Esophagus muscularis mucosa (tissue), 4 donors: Measurements from ENCODE around the gene ACVR1. TPM values are rescaled to one million over a fixed set of nuclear protein-coding genes. Genes with fewer than 3 reads are reported as not detected.

Experiments used
- DNase-seq: peaks from one replicate; pipeline ENCODE4 v3.0.0-alpha.2; 2017; ENCODE audit errors: extremely low spot score
- H3K27ac ChIP-seq, 4 donors: fragments of 200-600 bp; sonication (generic); replicated peaks in 1 of 4; 1 replicate in 3 of 4; 2 replicates in 1 of 4; pipeline ENCODE4 v1.5.1; 2016 to 2019; ENCODE audit warnings: mild to moderate bottlenecking in 1 of 4
- H3K27me3 ChIP-seq, 4 donors: fragments of 200-600 bp; sonication (generic); one replicate each; pipeline versions ENCODE4 v1.5.1 to v1.6.0; 2016 to 2019
- H3K36me3 ChIP-seq, 4 donors: fragments of 200-600 bp; sonication (generic); one replicate each; pipeline ENCODE4 v1.5.1; 2016 to 2019
- H3K4me1 ChIP-seq, 4 donors: fragments of 200-600 bp; sonication (generic); one replicate each; pipeline ENCODE4 v1.5.1; 2016 to 2019
- H3K4me3 ChIP-seq, 4 donors: fragments of 200-600 bp; sonication (generic); 1 replicate in 2 of 4; 2 replicates in 2 of 4; pipeline ENCODE4 v1.5.1; 2016 to 2019; ENCODE audit warnings: mild to moderate bottlenecking in 4 of 4, moderate library complexity in 1 of 4
- H3K9me3 ChIP-seq, 4 donors: fragments of 200-600 bp; sonication (generic); 1 replicate in 3 of 4; 2 replicates in 1 of 4; pipeline ENCODE4 v1.5.1; 2016 to 2019
- EP300 ChIP-seq: sonication (generic); formaldehyde crosslinking; IDR thresholded peaks from one replicate; pipeline ENCODE4 v1.6.1; 2017; ENCODE audit warnings: antibody characterized with exemption
- POLR2A ChIP-seq: fragments of 450-650 bp; IDR thresholded peaks from one replicate; pipeline ENCODE4 v1.6.1; 2017; ENCODE audit warnings: antibody characterized with exemption, moderate library complexity, mild to moderate bottlenecking, low read depth
- POLR2AphosphoS5 ChIP-seq, 2 donors: sonication (generic); formaldehyde crosslinking; IDR thresholded peaks; one replicate each; pipeline ENCODE4 v1.6.1; 2017; ENCODE audit warnings: antibody characterized with exemption in 2 of 2
- WGBS: methylation state at CpG from one replicate; pipeline ENCODE4 v1.1.5; 2018; 5-methylcytosine and 5-hydroxymethylcytosine counted together
- intact Hi-C: fragments of 100-400 bp; cut with DNase I; formaldehyde crosslinking; loops from one replicate; pipeline ENCODE4 v1.15.1; 2023
- total RNA-seq, 4 donors: library from RNA; depleted of rRNA; stranded (reverse); fragments of >200 nt; gene quantifications; one replicate each; pipeline versions ENCODE4 v1.1.0 to v1.2.1, GENCODE V29; 2016
- TF ChIP-seq, protein P1 (sequence below), 3 experiments: fragments of 200-600 bp in 2 of 3; fragments of 450-650 bp in 1 of 3; sonication (generic) in 2 of 3; IDR thresholded peaks; one replicate each; pipeline ENCODE4 v1.5.1; 2017 to 2019; ENCODE audit warnings: antibody characterized with exemption in 3 of 3, mild to moderate bottlenecking in 2 of 3, moderate library complexity in 1 of 3

The ACVR1 gene
- total RNA-seq, 4 donors from 2014 or later, result 25.2 to 39.1 (median 32.3) TPM

DNA sequence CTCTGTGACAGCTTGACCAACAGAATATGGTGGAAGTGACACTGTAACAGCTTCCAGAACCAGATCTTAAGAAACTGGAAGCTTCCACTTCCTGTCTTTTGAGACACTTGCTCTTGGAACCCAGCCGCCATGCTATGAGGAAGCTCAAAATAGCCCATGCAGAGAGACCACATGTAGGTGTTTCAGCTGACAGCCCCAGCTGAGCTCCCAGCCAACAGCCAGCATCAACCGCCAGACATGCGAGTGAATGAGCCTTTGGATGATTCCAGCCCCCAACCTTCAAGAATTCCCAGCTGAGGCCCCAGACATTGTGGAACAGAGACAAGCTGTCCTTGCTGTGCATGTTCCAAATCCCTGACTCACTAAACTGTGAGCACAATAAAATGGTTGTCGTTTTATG is 27.9 kb downstream of the ACVR1 start:
- DNase-seq, result no peak
- TF ChIP-seq EP300, result no peak
- TF ChIP-seq, protein P1, sequence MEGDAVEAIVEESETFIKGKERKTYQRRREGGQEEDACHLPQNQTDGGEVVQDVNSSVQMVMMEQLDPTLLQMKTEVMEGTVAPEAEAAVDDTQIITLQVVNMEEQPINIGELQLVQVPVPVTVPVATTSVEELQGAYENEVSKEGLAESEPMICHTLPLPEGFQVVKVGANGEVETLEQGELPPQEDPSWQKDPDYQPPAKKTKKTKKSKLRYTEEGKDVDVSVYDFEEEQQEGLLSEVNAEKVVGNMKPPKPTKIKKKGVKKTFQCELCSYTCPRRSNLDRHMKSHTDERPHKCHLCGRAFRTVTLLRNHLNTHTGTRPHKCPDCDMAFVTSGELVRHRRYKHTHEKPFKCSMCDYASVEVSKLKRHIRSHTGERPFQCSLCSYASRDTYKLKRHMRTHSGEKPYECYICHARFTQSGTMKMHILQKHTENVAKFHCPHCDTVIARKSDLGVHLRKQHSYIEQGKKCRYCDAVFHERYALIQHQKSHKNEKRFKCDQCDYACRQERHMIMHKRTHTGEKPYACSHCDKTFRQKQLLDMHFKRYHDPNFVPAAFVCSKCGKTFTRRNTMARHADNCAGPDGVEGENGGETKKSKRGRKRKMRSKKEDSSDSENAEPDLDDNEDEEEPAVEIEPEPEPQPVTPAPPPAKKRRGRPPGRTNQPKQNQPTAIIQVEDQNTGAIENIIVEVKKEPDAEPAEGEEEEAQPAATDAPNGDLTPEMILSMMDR (IDR thresholded peaks at IDR 0.05), result no peak
- WGBS, result 85% methylated on average over 4 of the region's 4 CpGs

DNA sequence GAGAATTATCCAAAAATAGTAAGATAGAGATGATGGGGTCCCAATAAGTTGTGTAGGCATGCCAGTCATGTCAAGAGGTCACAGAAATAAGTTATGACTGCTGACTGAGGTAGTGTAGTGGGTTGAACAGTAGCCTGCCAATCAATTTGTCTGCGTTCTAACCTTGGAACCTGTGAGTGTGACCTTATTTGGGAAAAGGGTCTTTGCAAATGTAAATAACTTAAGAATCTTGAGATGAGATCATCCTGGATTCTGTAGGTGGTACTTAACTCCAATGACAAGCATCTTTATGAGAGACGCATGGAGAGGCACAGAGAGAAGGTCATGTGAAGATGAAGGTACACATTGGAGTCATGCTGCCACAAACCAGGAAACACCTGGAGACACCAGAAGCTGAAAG is 31.0 kb downstream of the ACVR1 start:
- Histone ChIP-seq H3K4me3 (no peak overlapping the region), H3K4me1 (peaks cover 40 to 49% (median 43%) of the 10 kb centered on the region in 4 donors), H3K36me3 (no peaks in the 10 kb centered on the region), H3K9me3 (no peaks in the 10 kb centered on the region), H3K27ac (no peak overlapping the region), H3K27me3 (no peaks in the 10 kb centered on the region)
- no peak for DNase-seq
- intact Hi-C loops, result no loop called here
- WGBS, result 81% methylated on average over 2 of the region's 2 CpGs
- TF ChIP-seq, protein P1 (IDR thresholded peaks at IDR 0.05), result no peak
- no peak for TF ChIP-seq POLR2AphosphoS5 (IDR thresholded peaks at IDR 0.05)

More for the DNA sequence above, 27.9 kb downstream of the ACVR1 start:
- Histone ChIP-seq H3K36me3 (peaks cover 0 to 3% (median 0%) of the 10 kb centered on the region in 4 donors), H3K4me1 (peaks cover 12 to 26% (median 18%) of the 10 kb centered on the region in 4 donors), H3K9me3 (no peaks in the 10 kb centered on the region), H3K4me3 (no peak overlapping the region), H3K27me3 (no peaks in the 10 kb centered on the region), H3K27ac (no peak overlapping the region)
- intact Hi-C loops, result no loop called here

- no peak for DNase-seq
- Histone ChIP-seq H3K27ac (no peak overlapping the region), H3K4me1 (peaks cover 46 to 59% (median 51%) of the 10 kb centered on the region in 4 donors), H3K36me3 (no peaks in the 10 kb centered on the region), H3K9me3 (no peaks in the 10 kb centered on the region), H3K4me3 (no peak overlapping the region), H3K27me3 (no peaks in the 10 kb centered on the region)
- TF ChIP-seq, protein P1 (IDR thresholded peaks at IDR 0.05), result no peak
- TF ChIP-seq POLR2AphosphoS5 (IDR thresholded peaks at IDR 0.05) (no peak), EP300 (no peak), POLR2A (no peak)
- 80% methylated on average over 4 of the region's 4 CpGs for WGBS
- intact Hi-C loops, result no loop called here
These were observed 32.2 kb downstream of the ACVR1 start for GRCh38 chr2:157843935-157844334.

- Histone ChIP-seq H3K4me3 (no peak overlapping the region), H3K4me1 (peaks cover 55 to 68% (median 59%) of the 10 kb centered on the region in 4 donors), H3K9me3 (no peaks in the 10 kb centered on the region), H3K36me3 (no peaks in the 10 kb centered on the region), H3K27ac (no peak overlapping the region), H3K27me3 (no peaks in the 10 kb centered on the region)
- WGBS, result 100% methylated on average over 1 of the region's 1 CpG
- intact Hi-C loops, result no loop called here
- TF ChIP-seq POLR2A (no peak), EP300 (no peak), POLR2AphosphoS5 (IDR thresholded peaks at IDR 0.05) (no peak)
- TF ChIP-seq, protein P1 (IDR thresholded peaks at IDR 0.05), result no peak
- DNase-seq, result no peak
These were observed 33.0 kb downstream of the ACVR1 start for GRCh38 chr2:157843081-157843480.

DNA sequence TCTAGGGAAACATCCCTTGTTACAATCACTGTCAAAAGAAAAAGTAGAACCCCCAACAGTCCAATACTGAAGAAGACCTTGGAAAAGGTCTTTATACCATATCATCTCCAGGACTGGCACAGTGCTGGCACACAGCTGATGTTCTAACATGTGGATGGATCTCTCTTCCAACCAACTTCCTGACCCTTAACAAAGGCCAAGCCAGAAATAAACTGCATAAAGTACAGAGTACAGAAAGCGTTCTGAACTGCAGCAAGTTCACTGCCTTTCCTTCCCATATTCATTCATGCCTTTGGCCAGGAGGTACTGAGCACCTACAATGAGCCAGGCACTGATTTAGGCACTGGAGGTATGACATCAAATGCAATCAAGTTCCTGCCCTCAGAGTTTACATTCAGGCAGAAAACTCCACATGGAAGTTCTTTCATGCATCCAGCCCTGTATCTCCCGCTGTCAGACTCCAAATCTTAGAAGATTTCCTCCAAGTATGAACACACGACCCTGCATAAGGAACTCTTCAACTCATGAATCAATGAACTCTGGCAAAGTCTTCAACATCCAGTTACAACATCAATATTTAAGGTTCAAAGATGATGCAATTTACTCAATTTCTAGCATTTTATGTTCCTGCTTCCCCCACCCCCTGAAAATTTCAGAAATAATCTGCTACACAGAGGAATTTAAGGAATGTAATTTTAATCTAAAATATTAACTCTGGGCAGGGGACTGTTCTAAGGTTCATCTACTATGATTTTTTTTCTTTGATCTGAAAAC is 33.8 kb downstream of the ACVR1 start:
- peaks cover 61 to 75% (median 64%) of the 10 kb centered on the region in 4 donors for H3K4me1 ChIP-seq
- no peak for DNase-seq
- no peaks in the 10 kb centered on the region for H3K9me3 ChIP-seq
- H3K4me3 ChIP-seq, result no peak overlapping the region
- 71% methylated on average over 3 of the region's 3 CpGs for WGBS
- no peak overlapping the region for H3K27ac ChIP-seq
- H3K36me3 ChIP-seq, result no peaks in the 10 kb centered on the region
- intact Hi-C loops, result no loop called here
- H3K27me3 ChIP-seq, result no peaks in the 10 kb centered on the region
- TF ChIP-seq POLR2A, result no peak
- TF ChIP-seq, protein P1 (IDR thresholded peaks at IDR 0.05), result no peak
- no peak for TF ChIP-seq POLR2AphosphoS5 (IDR thresholded peaks at IDR 0.05)
- TF ChIP-seq EP300, result no peak
